Activated naive CD4-positive, alpha-beta T cell treated with anti-CD3 and anti-CD28 coated beads for 36 hours (primary cell): ENCODE data around the gene RSPO4. TPM values are rescaled to one million over a fixed set of nuclear protein-coding genes. Genes with fewer than 3 reads are reported as not detected.
"Not testable (repeated sequence)": the region's sequence is repeated elsewhere in the genome, so short reads cannot be mapped to it uniquely, and the experiment has no call there.

Source experiments
- CTCF ChIA-PET: fragments of 350-600 bp; sonication (Branson Sonifier 250); formaldehyde crosslinking; loops from one replicate; lab custom pipeline; 2021; ENCODE audit warnings: antibody characterized with exemption; lab: Charles Lee
- DNase-seq: peaks from one replicate; pipeline ENCODE4 v3.0.0-alpha.2; 2020
- H3K27ac Mint-ChIP-seq: one replicate; pipeline ENCODE4 v1.8.0; 2021; ENCODE audit warnings: mild to moderate bottlenecking, mixed read lengths
- H3K27me3 Mint-ChIP-seq: one replicate; pipeline ENCODE4 v1.8.0; 2021; ENCODE audit warnings: low read depth, mixed read lengths
- H3K36me3 Mint-ChIP-seq: one replicate; pipeline ENCODE4 v1.8.0; 2021; ENCODE audit warnings: low read depth, mixed read lengths
- H3K4me1 Mint-ChIP-seq: one replicate; pipeline ENCODE4 v1.8.0; 2021; ENCODE audit warnings: low read depth, mixed read lengths
- H3K4me3 Mint-ChIP-seq: one replicate; pipeline ENCODE4 v1.8.0; 2021; ENCODE audit warnings: mild to moderate bottlenecking, moderate library complexity, mixed read lengths
- H3K9me3 Mint-ChIP-seq: one replicate; pipeline ENCODE4 v1.8.0; 2021; ENCODE audit warnings: mixed read lengths
- intact Hi-C: fragments of 100-400 bp; cut with micrococcal nuclease; formaldehyde crosslinking; loops from one replicate; pipeline ENCODE4 v1.15.1; 2023
- total RNA-seq, 2 experiments: library from RNA; stranded (reverse); gene quantifications; one replicate each; pipeline ENCODE4 v1.2.3, GENCODE V29; 2021

The RSPO4 gene
- total RNA-seq, 2 experiments from 2014 or later = not detected

DNA sequence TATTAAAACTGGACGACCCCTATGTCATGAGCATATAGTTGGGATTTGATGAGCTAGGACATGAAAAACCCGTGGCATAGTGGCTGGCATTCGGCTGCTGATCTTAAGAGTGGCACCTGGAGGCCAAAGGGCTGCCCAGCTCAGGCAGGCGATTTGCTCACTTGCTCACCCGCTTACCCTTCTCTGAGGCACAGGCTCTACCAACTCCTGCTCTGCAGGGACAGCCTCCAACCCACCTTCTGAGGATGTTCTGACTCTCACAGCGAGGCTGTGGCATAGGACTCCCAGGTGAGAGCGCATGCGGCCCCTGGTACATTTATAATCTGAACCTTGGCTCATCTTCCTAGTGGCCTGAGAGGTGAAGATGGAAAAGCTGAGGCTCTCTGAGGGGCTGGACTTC is 995 bp downstream of the RSPO4 start:
- H3K27ac Mint-ChIP-seq = no peak overlapping the region
- peaks cover 7% of the 10 kb centered on the region for H3K4me1 Mint-ChIP-seq
- no peaks in the 10 kb centered on the region for H3K9me3 Mint-ChIP-seq
- DNase-seq = no peak
- CTCF ChIA-PET = no interaction called here
- peaks cover 36% of the 10 kb centered on the region for H3K27me3 Mint-ChIP-seq
- intact Hi-C loops = no loop called here
- no peak overlapping the region for H3K4me3 Mint-ChIP-seq
- no peaks in the 10 kb centered on the region for H3K36me3 Mint-ChIP-seq

DNA sequence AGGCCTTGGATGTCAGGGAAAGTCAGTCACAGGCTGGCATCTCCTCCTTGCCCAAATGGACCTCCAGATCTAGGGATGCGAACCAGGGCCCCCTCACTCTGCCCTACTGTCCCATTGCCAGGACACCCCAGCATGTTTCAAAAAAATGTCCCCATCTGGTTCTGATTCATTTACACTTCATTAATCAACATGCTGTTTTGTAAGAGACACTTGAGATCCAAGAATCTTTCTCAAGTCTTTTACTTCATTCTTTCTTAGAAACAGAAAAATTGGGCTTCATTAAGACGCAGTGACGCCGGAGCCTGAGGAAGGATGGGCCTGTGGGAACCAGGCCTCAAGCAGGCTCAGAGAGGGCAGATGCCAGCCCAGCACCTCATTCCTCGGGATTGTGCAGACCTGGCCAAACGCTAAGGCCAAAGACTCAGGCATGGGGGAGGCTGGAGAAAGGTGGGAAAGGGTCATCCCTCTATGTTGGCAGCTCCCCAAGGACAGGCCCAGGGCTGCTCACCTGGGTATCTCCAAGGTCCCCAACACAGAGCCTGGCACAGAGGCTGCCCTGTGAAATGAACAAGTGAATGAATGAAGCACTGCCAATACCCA is 3.8 kb downstream of the RSPO4 start:
- intact Hi-C loops = no loop called here
- DNase-seq = no peak
- H3K9me3 Mint-ChIP-seq = no peaks in the 10 kb centered on the region
- no peak overlapping the region for H3K27ac Mint-ChIP-seq
- no peaks in the 10 kb centered on the region for H3K36me3 Mint-ChIP-seq
- H3K4me1 Mint-ChIP-seq = peaks cover 5% of the 10 kb centered on the region
- H3K4me3 Mint-ChIP-seq = no peak overlapping the region
- peaks cover 25% of the 10 kb centered on the region for H3K27me3 Mint-ChIP-seq
- CTCF ChIA-PET = interaction anchor here (0.9 kb wide), 1 partner anchor 110 kb away, joined by 4 read pairs; no protein-coding TSS in a partner anchor

DNA sequence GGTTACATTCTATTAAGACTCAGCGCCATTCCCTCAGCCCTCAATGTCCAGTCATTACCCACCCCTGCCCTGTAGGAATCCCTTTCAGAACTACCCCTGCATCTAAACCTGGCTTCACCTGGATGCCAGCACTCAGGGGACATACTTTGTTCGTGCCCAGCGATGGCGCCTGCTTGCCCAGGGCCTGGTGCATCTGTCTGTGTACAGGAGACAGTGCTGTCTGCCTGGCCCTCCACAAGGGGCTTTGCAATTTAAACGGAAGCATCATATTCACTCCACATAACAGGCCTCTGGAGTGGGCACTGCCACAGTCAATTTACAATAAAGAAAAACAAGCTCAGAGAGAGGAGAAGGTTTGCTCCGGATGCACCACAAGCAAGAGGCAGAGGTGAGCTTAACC is 4.6 kb downstream of the RSPO4 start:
- intact Hi-C loops = no loop called here
- CTCF ChIA-PET = interaction anchor here (0.9 kb wide), 1 partner anchor 111 kb away, joined by 4 read pairs; no protein-coding TSS in a partner anchor
- Mint-ChIP-seq H3K27me3 (peaks cover 18% of the 10 kb centered on the region), H3K4me1 (peaks cover under 1% of the 10 kb centered on the region), H3K27ac (no peak overlapping the region), H3K4me3 (no peak overlapping the region), H3K36me3 (no peaks in the 10 kb centered on the region), H3K9me3 (no peaks in the 10 kb centered on the region)
- DNase-seq = no peak

DNA sequence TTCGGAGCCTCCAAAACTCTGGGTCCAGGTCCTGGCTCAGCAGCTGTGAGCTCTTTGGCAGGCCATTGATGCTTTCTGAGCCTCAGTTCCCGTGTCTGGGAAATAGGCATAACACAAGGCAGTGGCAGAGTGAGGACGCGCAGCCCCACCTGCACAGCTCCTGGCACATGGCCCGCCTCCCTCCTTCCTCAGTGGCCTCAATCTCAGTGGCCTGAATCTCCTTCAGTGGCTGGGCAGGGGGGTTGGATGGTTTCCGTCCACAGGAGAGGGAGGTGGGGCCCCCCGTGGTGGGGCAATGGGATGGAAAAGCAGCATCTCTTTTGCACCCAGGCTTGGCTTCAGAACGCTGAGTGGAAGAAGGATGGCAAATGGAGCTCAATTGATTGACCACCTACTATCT is 5.1 kb downstream of the RSPO4 start:
- peaks cover 20% of the 10 kb centered on the region for H3K27me3 Mint-ChIP-seq
- H3K4me1 Mint-ChIP-seq = no peaks in the 10 kb centered on the region
- no peak overlapping the region for H3K4me3 Mint-ChIP-seq
- DNase-seq = no peak
- H3K9me3 Mint-ChIP-seq = no peaks in the 10 kb centered on the region
- no peak overlapping the region for H3K27ac Mint-ChIP-seq
- CTCF ChIA-PET = interaction anchor here (0.9 kb wide), 1 partner anchor 111 kb away, joined by 4 read pairs; no protein-coding TSS in a partner anchor
- H3K36me3 Mint-ChIP-seq = no peaks in the 10 kb centered on the region
- intact Hi-C loops = no loop called here

DNA sequence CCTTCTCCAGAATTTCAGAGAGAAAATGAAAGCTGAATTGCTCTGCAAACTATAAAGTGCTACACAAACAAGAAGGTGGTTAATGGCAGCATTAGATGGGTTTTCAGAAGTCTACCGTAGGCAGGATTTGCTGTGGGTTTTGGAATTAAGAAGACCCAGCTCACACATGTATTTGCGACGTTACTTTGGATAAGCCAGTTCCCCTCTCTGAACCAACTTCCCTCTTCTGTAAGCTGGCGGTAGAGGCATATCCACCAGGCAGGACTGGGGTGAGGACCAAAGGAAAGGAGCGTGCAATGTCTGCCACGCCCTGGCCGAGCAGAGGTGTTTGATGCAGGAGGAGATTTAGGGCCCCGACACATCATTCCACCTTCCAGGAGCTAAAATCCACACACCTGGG is 6.9 kb downstream of the RSPO4 start:
- no peak overlapping the region for H3K27ac Mint-ChIP-seq
- no peak for DNase-seq
- no peaks in the 10 kb centered on the region for H3K9me3 Mint-ChIP-seq
- intact Hi-C loops = no loop called here
- H3K4me3 Mint-ChIP-seq = no peak overlapping the region
- CTCF ChIA-PET = no interaction called here
- H3K4me1 Mint-ChIP-seq = no peaks in the 10 kb centered on the region
- H3K27me3 Mint-ChIP-seq = peaks cover 11% of the 10 kb centered on the region
- no peaks in the 10 kb centered on the region for H3K36me3 Mint-ChIP-seq

DNA sequence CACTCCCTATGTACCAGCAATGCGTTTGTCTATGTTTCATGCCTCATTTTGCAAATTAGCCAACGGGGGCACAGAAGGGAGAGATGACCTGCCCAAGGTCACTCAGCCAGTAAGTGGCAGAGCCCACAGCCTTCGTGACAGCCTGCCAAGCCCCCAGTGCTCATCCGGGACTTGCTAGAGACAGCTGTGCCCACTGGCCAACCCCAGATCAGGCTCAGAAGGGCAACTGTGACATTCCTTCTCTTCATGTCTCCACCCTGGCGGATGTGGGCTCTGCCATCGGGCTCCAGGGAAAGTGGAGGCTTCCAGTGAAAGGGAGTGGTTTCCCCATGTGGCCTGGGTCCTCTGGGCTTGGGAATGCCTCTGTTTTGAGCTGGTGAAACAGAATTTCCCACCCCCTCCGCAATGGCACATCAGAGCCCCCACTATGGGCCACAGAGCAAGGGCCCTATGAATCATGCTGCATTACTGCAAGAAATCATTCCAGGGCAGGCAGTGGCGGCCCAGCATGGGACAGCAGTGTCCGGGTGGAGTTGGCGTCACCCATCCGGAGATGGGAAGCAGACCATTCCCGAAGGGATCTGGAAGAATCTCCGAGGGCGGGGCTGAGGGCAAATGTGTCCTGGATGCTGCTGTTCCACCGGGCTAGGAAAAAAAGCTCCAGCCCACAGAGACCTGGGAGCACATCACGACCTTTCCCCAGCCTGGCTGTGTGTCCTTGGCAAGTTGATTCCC is 9.1 kb downstream of the RSPO4 start:
- no peak overlapping the region for H3K4me3 Mint-ChIP-seq
- intact Hi-C loops = no loop called here
- CTCF ChIA-PET = no interaction called here
- no peak for DNase-seq
- no peaks in the 10 kb centered on the region for H3K4me1 Mint-ChIP-seq
- no peak overlapping the region for H3K27ac Mint-ChIP-seq
- H3K9me3 Mint-ChIP-seq = no peaks in the 10 kb centered on the region
- peaks cover 18% of the 10 kb centered on the region for H3K27me3 Mint-ChIP-seq
- no peaks in the 10 kb centered on the region for H3K36me3 Mint-ChIP-seq

DNA sequence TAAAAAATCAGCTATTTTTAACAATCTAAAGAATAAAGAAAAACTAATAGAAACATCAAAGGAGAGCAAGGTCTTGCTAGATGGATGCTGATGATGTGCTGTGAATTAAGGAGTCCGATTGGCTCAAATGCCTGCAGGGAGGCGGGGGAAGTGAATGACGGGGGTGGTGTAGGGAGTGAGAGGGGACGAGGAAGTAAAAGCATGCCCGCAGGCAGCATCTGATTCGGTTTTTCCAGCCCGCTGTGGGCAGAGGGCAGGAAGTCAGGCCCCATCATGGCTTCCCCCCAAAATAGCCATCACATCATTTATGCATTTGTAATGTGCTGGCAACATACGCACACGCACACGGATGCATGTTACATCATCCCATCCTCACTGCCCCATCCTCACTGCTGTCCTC is 10.3 kb downstream of the RSPO4 start:
- H3K9me3 Mint-ChIP-seq = no peaks in the 10 kb centered on the region
- CTCF ChIA-PET = interaction anchor here (0.8 kb wide), 1 partner anchor 19 kb away, joined by 3 read pairs; no protein-coding TSS in a partner anchor
- no peak for DNase-seq
- intact Hi-C loops = no loop called here
- no peak overlapping the region for H3K4me3 Mint-ChIP-seq
- H3K27me3 Mint-ChIP-seq = peaks cover 22% of the 10 kb centered on the region
- H3K4me1 Mint-ChIP-seq = no peaks in the 10 kb centered on the region
- no peak overlapping the region for H3K27ac Mint-ChIP-seq
- no peaks in the 10 kb centered on the region for H3K36me3 Mint-ChIP-seq

DNA sequence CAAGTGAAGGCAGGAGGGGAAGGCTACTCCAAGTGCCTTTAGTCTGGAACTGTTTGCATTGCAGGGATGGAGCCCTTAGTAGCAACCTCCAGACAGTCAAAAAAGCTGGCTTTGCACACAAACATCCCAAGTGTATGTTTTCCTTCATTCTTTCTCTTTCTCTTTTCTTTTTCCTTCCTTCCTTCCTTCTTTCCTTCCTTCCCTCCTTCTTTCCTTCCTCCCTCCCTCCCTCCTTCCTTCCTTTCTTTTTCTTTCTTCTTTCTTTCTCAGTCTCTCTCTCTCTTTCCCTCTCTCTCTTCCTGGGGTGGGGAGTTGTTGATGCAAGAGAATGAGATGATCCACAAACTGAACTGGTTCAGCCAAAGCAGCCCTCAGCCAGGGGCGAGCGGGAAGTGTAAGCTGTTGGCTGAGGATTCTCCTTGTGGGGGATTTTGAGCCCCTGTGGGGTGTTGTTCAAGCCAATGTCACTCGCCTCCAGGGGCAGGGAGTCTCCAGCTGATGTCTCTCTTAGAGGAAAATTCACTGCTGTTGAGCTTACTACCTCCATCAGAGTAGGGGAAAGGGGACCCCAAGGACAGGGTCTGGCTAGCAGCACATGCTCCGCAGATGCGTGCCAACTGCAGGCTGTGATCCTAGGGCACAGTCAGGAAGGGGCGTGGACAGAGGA is 11.7 kb downstream of the RSPO4 start:
- Mint-ChIP-seq H3K9me3 (no peaks in the 10 kb centered on the region), H3K36me3 (no peaks in the 10 kb centered on the region), H3K27me3 (peaks cover 31% of the 10 kb centered on the region), H3K4me3 (no peak overlapping the region), H3K4me1 (no peaks in the 10 kb centered on the region), H3K27ac (no peak overlapping the region)
- CTCF ChIA-PET = interaction anchor here (0.6 kb wide), 1 partner anchor 460 kb away, joined by 3 read pairs; no protein-coding TSS in a partner anchor
- intact Hi-C loops = no loop called here
- DNase-seq = no peak

DNA sequence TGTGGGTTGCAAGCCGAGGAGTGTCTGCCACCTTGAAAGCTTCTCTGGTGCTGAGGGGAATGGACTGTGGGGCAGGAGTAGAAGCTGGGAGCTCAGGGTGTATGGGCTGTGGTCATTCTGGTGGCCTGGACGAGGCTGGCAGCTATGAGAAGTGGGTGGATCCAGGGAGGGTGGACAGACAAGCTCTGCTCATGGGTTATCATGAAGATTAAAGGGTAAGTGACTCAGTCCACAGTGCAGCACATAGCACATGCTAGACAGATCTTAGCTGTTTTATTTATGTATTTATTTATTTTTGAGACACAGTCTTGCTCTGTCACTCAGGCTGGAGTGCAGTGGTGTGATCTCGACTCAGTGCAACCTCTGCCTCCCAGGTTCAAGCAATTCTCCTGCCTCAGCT is 13.8 kb downstream of the RSPO4 start:
- CTCF ChIA-PET = no interaction called here
- H3K4me1 Mint-ChIP-seq = no peaks in the 10 kb centered on the region
- no peaks in the 10 kb centered on the region for H3K36me3 Mint-ChIP-seq
- no peaks in the 10 kb centered on the region for H3K9me3 Mint-ChIP-seq
- H3K4me3 Mint-ChIP-seq = no peak overlapping the region
- H3K27me3 Mint-ChIP-seq = peaks cover 34% of the 10 kb centered on the region
- H3K27ac Mint-ChIP-seq = no peak overlapping the region
- intact Hi-C loops = no loop called here
- DNase-seq = no peak

DNA sequence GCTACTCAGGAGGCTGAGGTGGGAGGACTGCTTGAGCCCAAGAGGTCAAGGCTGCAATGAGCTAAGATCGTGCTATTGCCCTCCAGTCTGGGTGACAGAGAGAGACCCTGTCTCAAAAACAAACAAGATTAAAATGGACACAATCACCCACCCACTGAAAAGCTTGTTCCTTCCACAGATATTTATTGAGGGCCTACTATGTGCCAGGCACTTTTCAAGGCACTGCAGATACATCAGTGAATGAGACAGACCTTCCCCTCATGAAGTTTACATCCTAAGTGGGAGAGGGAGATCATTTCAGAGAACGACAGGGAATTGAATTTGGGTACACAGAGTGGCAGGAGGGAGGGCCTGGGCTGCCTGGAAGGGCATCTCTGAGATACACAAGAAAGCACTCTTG is 14.4 kb downstream of the RSPO4 start:
- intact Hi-C loops = no loop called here
- H3K36me3 Mint-ChIP-seq = no peaks in the 10 kb centered on the region
- no peak for DNase-seq
- no peak overlapping the region for H3K27ac Mint-ChIP-seq
- no peaks in the 10 kb centered on the region for H3K9me3 Mint-ChIP-seq
- peaks cover 34% of the 10 kb centered on the region for H3K27me3 Mint-ChIP-seq
- CTCF ChIA-PET = no interaction called here
- H3K4me1 Mint-ChIP-seq = no peaks in the 10 kb centered on the region
- H3K4me3 Mint-ChIP-seq = no peak overlapping the region

DNA sequence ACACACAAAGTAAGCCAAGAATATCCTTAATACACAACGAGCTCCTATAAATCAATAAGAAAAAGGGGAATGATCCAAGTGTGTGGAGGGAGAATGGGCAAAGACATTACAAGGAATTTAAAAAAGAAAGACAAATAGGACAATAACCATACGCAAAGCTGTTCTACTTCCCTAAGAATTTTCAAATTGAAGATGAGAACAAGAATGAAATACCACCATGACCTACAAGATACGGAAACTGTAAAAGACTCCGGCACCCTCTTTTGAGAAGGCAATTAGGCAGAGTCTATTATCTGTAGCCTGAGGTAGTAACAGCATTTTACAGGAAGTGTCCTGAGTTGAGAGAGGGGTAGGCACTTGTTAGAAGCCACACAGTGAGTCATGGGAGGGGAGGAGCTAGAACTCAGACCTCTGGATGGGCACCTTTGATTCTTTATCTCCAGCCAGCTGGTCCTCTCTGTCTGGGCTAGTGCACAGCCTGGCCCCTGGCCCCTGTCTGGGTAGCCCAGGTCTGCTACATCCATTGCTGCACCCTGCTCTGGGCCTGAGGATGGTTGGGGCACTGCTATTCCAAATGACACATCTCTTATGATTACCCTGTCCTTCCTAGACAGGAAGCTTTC is 15.3 kb downstream of the RSPO4 start:
- H3K27me3 Mint-ChIP-seq = peaks cover 28% of the 10 kb centered on the region
- DNase-seq = no peak
- no peak overlapping the region for H3K27ac Mint-ChIP-seq
- H3K36me3 Mint-ChIP-seq = no peaks in the 10 kb centered on the region
- no peaks in the 10 kb centered on the region for H3K4me1 Mint-ChIP-seq
- CTCF ChIA-PET = interaction anchor here (0.6 to 1.4 kb wide), 2 partner anchors 122 to 887 kb away, joined by 3 read pairs; no protein-coding TSS in a partner anchor
- no peaks in the 10 kb centered on the region for H3K9me3 Mint-ChIP-seq
- H3K4me3 Mint-ChIP-seq = no peak overlapping the region
- intact Hi-C loops = no loop called here

DNA sequence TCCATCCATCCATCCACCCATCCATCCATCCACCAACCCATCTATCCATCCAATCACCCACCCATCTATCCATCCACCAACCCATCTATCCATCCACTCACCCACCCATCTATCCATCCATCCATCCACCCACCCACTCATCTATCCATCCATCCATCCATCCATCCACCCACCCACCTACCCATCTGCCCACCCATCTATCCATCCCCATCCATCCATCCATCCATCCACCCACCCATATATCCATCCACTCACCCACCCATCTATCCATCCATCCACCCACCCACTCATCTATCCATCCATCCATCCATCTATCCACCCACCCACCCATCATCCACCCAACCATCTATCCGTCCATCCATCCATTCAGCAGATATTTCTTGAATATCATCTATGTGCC is 17.1 kb downstream of the RSPO4 start:
- H3K9me3 Mint-ChIP-seq, DNase-seq, H3K4me3 Mint-ChIP-seq, H3K4me1 Mint-ChIP-seq, intact Hi-C loops, H3K36me3 Mint-ChIP-seq, CTCF ChIA-PET, H3K27ac Mint-ChIP-seq: not testable (repeated sequence)
- peaks cover 25% of the 10 kb centered on the region for H3K27me3 Mint-ChIP-seq
